DOHH2 (cell line): ENCODE data around the gene USH2A.

ENCODE experiments used
- CTCF ChIP-seq: fragments of 200-600 bp; sonication (generic); IDR thresholded peaks from one replicate; pipeline ENCODE4 v1.5.1; 2014; ENCODE audit warnings: antibody characterized with exemption, mild to moderate bottlenecking, low read depth, low read length; ENCODE audit not compliant: poor library complexity, severe bottlenecking
- EZH2phosphoT487 ChIP-seq: fragments of 200-600 bp; sonication (generic); IDR thresholded peaks from 2 replicates; pipeline ENCODE4 v1.6.1; 2017; ENCODE audit warnings: borderline replicate concordance, mild to moderate bottlenecking, antibody characterized with exemption, low read length, moderate library complexity, mixed read lengths

DNA sequence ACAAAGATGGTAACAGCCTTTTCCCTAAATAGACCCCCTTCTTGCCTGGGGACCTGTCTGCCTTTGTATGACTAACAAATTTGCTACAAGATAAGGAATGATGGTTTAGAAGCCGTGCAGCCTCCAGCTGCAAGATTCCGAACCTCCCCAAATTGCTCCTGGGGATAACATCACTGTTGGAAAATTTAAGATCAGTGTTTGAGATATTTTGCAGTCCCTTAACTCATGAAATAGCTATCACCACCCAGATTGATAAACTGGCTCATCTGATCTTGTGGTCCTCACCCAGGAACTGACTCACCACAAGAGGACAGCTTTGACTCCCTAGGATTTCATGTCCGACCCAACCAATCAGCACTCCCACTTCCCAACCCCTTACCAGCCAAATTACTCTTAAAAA, 254.7 kb downstream of the USH2A start:
- TF ChIP-seq CTCF: no peak
- no peak for TF ChIP-seq EZH2phosphoT487
